ENCODE measurements around the gene RWDD4.
"Not testable (repeated sequence)": the region's sequence is repeated elsewhere in the genome, so short reads cannot be mapped to it uniquely, and the experiment has no call there.

RWDD4 gene

DNA sequence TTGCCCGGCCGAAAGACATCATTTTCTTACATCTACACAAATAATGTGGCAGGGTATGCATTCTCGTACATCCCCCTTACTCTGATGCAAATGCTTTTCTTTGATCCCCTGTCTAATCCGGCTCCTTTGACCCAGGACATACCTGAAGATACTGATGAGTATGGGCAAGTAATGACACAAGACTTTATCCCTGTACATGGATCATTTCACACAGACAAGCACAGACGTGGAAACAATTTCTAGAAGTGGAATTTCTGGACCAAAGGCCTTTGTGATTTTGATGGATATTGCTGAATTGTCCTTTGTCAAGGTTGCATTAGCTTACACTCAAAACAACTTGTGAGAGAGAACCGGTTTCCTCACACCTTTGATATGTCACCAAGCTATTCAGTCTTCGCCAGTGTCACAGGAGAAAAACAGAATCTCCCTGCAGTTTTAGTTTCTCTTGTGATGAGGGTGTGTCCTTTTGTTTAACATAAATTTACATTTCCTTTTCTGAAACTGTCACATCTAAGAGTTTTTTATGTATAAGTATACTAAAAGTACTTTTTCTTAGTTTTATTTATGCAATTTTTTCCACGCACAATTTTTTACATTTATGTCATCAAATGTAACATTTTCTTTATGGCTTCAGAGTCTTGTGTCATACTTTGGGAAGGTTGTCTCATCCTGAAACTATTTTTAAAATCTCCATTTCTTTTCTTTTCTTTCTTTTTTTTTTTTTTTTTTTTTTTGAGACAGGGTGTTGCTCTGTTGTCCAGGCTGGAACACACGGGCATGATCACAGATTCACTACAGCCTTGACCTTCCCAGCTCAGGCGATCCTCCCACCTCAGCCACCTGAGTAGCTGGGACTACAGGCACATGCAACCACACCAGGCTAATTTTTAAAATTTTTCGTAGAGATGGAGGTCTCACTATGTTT lies 25.2 kb downstream of the RWDD4 start:
- TF ChIP-seq, protein P1, sequence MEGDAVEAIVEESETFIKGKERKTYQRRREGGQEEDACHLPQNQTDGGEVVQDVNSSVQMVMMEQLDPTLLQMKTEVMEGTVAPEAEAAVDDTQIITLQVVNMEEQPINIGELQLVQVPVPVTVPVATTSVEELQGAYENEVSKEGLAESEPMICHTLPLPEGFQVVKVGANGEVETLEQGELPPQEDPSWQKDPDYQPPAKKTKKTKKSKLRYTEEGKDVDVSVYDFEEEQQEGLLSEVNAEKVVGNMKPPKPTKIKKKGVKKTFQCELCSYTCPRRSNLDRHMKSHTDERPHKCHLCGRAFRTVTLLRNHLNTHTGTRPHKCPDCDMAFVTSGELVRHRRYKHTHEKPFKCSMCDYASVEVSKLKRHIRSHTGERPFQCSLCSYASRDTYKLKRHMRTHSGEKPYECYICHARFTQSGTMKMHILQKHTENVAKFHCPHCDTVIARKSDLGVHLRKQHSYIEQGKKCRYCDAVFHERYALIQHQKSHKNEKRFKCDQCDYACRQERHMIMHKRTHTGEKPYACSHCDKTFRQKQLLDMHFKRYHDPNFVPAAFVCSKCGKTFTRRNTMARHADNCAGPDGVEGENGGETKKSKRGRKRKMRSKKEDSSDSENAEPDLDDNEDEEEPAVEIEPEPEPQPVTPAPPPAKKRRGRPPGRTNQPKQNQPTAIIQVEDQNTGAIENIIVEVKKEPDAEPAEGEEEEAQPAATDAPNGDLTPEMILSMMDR (IDR thresholded peaks at IDR 0.05; ENCODE audit: borderline replicate concordance, control extremely low read depth, extremely low read depth, insufficient read depth, missing control alignments), result no peak
- no peak for DNase-seq (ENCODE audit: low spot score)
- in situ Hi-C loops (cut with MboI; ENCODE audit: low sequenced_read_pairs, unreplicated experiment), result no loop called here

DNA sequence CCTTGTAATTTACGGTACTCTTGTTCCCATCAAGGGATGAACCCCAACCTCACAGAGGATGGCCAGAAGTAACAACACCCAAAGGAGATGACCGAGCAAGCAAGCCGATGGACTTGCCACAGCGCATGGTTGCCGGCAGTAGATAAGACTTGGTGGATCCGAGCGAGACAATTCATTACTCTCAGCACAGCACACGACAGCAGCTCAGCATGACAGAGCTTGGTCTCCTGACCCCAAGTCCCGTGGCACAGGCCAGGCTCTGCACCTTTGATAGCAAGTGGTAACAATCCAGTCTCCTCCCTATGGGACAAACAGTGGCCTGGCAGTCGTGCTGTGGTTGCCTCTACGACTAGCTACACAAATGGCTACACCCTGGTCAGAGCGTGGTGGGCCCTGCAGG lies 26.3 kb downstream of the RWDD4 start:
- TF ChIP-seq, protein P1 (IDR thresholded peaks at IDR 0.05; ENCODE audit: borderline replicate concordance, control extremely low read depth, extremely low read depth, insufficient read depth, missing control alignments), result no peak
- in situ Hi-C loops (cut with MboI; ENCODE audit: low sequenced_read_pairs, unreplicated experiment), result no loop called here
- no peak for DNase-seq (ENCODE audit: low spot score)

DNA sequence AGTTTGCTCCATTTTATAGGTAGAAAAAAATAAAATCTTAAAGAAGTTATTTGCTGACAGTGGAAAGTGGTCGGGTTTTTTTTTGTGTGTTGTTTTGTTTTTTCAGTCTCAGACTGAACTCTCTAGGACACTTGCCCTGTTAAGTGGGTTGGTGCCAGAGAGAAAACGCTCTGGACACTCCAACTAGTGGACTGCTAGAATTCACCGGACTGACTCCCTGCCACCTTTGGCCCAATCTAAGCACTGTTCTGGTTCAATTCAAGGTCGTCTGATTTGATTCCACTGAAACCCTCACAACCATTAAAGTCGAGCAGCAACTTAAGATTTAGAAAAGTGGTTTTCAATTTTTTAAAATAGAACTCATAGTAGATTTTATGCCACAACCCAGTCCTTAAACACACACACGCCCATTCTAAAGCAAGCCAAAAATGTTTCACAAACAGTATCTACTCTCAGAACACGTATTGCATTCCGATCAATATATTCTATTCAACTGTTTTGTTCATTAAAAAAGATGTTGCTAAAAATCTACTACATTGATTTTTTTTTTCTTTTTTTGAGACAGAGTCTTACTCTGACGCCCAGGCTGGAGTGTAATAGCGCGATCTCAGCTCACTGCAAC lies 27.3 kb downstream of the RWDD4 start:
- in situ Hi-C loops (cut with MboI; ENCODE audit: low sequenced_read_pairs, unreplicated experiment), result no loop called here
- DNase-seq (ENCODE audit: low spot score), result no peak
- TF ChIP-seq, protein P1 (IDR thresholded peaks at IDR 0.05; ENCODE audit: borderline replicate concordance, control extremely low read depth, extremely low read depth, insufficient read depth, missing control alignments), result no peak

DNA sequence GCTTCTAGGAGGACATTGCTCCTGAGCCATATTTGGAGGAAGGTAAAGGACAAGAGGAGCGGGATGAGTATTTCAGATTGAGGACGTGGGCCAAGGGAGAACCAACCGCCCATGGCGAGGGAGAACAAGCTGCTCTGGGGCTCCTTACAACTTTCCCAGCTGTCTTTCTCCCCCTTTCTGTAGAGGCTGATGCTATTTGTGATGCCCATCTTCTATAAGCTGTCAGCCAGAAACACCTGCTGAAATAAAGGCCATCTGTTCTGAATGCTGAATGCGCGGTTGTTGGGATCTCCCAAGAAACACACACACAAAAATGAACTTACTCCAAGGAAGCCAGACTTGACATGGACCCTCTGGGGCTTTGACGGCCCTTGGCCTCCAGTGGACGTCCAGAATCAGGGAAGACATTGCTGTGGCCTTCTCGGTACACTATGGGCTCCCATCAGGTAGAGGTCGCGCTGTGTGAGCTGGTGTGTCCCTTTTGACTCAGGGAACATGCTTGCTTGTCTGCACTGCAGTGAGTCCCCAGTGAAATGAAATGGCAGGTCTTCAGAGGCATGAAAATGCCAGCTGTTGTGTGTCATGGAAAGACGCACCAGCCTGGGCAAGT lies 30.9 kb downstream of the RWDD4 start:
- DNase-seq (ENCODE audit: low spot score), result no peak
- in situ Hi-C loops (cut with MboI; ENCODE audit: low sequenced_read_pairs, unreplicated experiment), result no loop called here

DNA sequence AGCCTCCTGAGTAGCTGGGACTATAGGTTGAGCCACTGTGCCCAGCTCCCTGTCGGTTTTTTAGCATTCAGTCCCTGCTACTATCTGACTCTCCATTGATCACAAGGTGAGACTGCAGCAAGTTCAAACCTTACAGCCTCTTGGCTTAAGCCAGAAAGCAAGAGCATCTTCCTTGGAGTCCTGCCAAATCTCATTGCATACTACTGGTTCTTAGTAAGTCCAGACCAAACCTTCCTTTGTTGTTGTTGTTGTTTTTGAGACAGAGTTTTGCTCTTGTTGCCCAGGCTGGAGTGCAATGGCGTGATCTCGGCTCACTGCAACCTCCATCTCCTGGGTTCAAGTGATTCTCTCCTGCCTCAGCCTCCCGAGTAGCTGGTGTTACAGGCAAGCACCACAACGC lies 31.7 kb downstream of the RWDD4 start:
- in situ Hi-C loops (cut with MboI; ENCODE audit: low sequenced_read_pairs, unreplicated experiment); DNase-seq (ENCODE audit: low spot score): not testable (repeated sequence)

More for the DNA sequence above, 30.9 kb downstream of the RWDD4 start:
- TF ChIP-seq, protein P1 (IDR thresholded peaks at IDR 0.05; ENCODE audit: borderline replicate concordance, control extremely low read depth, extremely low read depth, insufficient read depth, missing control alignments), result no peak

DNA sequence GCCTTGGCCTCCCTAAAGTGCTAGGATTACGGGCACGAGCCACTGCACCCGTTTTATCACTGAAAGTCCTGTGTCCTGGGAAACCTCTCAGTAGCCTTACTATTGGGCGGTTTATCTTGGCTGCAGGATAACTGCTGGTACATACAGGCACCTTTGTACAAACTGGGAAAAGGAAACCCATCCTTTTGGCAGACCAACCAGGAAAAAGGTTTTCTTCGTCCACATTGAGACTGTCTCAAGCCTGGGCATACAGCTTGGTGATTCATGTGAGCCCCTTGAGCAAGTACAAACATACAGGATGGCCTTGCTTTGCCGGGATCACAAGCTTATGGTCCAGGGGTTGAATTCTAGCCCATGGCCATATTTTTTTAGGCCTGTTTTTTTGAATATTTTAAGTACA lies 32.8 kb downstream of the RWDD4 start:
- DNase-seq (ENCODE audit: low spot score), result no peak
- TF ChIP-seq, protein P1 (IDR thresholded peaks at IDR 0.05; ENCODE audit: borderline replicate concordance, control extremely low read depth, extremely low read depth, insufficient read depth, missing control alignments), result no peak
- in situ Hi-C loops (cut with MboI; ENCODE audit: low sequenced_read_pairs, unreplicated experiment), result no loop called here

DNA sequence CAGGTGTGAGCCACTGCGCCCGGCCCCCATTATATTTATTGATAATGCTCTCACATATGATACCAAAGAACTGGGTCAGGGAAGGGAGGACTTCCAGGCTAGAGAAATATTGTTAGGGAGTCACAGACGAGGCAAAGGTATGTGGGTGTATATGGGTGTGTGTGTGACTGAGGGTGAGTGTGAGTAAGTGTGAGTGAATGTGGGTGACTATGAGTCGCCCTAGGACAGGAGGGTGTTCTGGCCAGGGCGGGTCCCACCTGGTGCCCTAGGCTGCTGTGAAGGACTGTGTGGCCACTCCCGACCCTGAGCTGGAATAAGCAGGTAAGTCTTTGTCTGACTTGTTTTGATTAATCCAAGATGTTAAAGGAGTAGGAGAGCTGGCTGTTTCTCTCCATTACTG lies 34.4 kb downstream of the RWDD4 start:
- no peak for DNase-seq (ENCODE audit: low spot score)
- TF ChIP-seq, protein P1 (IDR thresholded peaks at IDR 0.05; ENCODE audit: borderline replicate concordance, control extremely low read depth, extremely low read depth, insufficient read depth, missing control alignments), result no peak
- in situ Hi-C loops (cut with MboI; ENCODE audit: low sequenced_read_pairs, unreplicated experiment), result no loop called here

Data from GM13976 (cell line).